Suprapubic skin (tissue), 4 donors: Measurements from ENCODE around the gene PSMD7.

ENCODE experiments used
- CTCF ChIP-seq, 2 donors: fragments of 200-600 bp in 1 of 2; fragments of 450-650 bp in 1 of 2; sonication (generic) in 1 of 2; IDR thresholded peaks; one replicate each; pipeline ENCODE4 v1.5.1; 2016 to 2019; ENCODE audit warnings: antibody characterized with exemption in 2 of 2, mild to moderate bottlenecking in 1 of 2, moderate library complexity in 1 of 2
- EP300 ChIP-seq: sonication (generic); formaldehyde crosslinking; IDR thresholded peaks from one replicate; pipeline ENCODE4 v1.6.1; 2017; ENCODE audit warnings: antibody characterized with exemption
- POLR2A ChIP-seq, 2 donors: fragments of 450-650 bp; IDR thresholded peaks; one replicate each; pipeline ENCODE4 v1.6.1; 2017; ENCODE audit warnings: antibody characterized with exemption in 2 of 2, mild to moderate bottlenecking in 2 of 2, moderate library complexity in 2 of 2
- POLR2AphosphoS5 ChIP-seq, 3 donors: sonication (generic); formaldehyde crosslinking; IDR thresholded peaks; one replicate each; pipeline ENCODE4 v1.6.1; 2017; ENCODE audit warnings: antibody characterized with exemption in 3 of 3

GRCh38 chr16:74290356-74290755 is 6.3 kb upstream of the PSMD7 start:
- no peak for TF ChIP-seq CTCF (IDR thresholded peaks at IDR 0.05)
- no peak for TF ChIP-seq POLR2A (IDR thresholded peaks at IDR 0.05)
- TF ChIP-seq POLR2AphosphoS5 (IDR thresholded peaks at IDR 0.05) = no peak
- TF ChIP-seq EP300 = no peak
